IMR-90 (cell line): ENCODE results near the gene SLC35E2B. TPM values are rescaled to one million over a fixed set of nuclear protein-coding genes. Genes with fewer than 3 reads are reported as not detected.
A peak's percentile ranks its signal among the peaks of the same experiment; 100 is the strongest.

ENCODE experiments used
- ATAC-seq: fragments of 200-7000 bp; cut with Tn5 transposase; 2 replicates; pipeline ENCODE4 v1.9.1; 2020; ENCODE audit warnings: low read depth, mild to moderate bottlenecking, moderate library complexity
- BruUV-seq: library from RNA; stranded (reverse); fragments of 400-500 nt; replicated peaks from 2 replicates; lab custom pipeline; 2021; lab: Mats Ljungman, UMichigan
- CTCF ChIA-PET: fragments of 300-600 bp; formaldehyde crosslinking; extraction: SDS; loops from one replicate; lab custom pipeline; 2021; ENCODE audit warnings: antibody characterized with exemption; lab: Yijun Ruan, JAX
- POLR2A ChIA-PET: fragments of 300-600 bp; sonication (Branson Sonifier 250); formaldehyde crosslinking; loops from one replicate; lab custom pipeline; 2022; ENCODE audit warnings: antibody characterized with exemption; ENCODE audit not compliant: unreplicated experiment; lab: Charles Lee
- DNase-seq: peaks from one replicate; pipeline ENCODE4 v3.0.0; 2013
- H2AFZ ChIP-seq: replicated peaks from 2 replicates; pipeline ENCODE3; 2013; ENCODE audit warnings: low read length, mild to moderate bottlenecking; ENCODE audit not compliant: poor library complexity
- H2AK5ac ChIP-seq: 2 replicates; pipeline ENCODE4 v1.6.1; 2013; ENCODE audit warnings: low read depth, low read length, inconsistent platforms
- H2AK9ac ChIP-seq: replicated peaks from 2 replicates; pipeline ENCODE3; 2013; ENCODE audit warnings: mild to moderate bottlenecking, low read depth, low read length, moderate library complexity; ENCODE audit not compliant: poor library complexity
- H2BK120ac ChIP-seq: 2 replicates; pipeline ENCODE4 v1.6.1; 2013; ENCODE audit warnings: low read depth, low read length, inconsistent platforms
- H2BK15ac ChIP-seq: 3 replicates; pipeline ENCODE4 v1.6.1; 2013; ENCODE audit warnings: low read depth, low read length, inconsistent platforms
- H2BK20ac ChIP-seq: 2 replicates; pipeline ENCODE4 v1.6.1; 2013; ENCODE audit warnings: low read depth, mild to moderate bottlenecking, inconsistent platforms, low read length, moderate library complexity
- H2BK5ac ChIP-seq: 2 replicates; pipeline ENCODE4 v1.6.1; 2013; ENCODE audit warnings: mild to moderate bottlenecking, low read depth, low read length, inconsistent platforms; ENCODE audit not compliant: poor library complexity, severe bottlenecking
- H3K14ac ChIP-seq: replicated peaks from 2 replicates; pipeline ENCODE4 v1.6.1; 2013; ENCODE audit warnings: low read depth, low read length, inconsistent platforms
- H3K18ac ChIP-seq: 2 replicates; pipeline ENCODE4 v1.6.1; 2013; ENCODE audit warnings: low read depth, low read length, control low read depth
- H3K23ac ChIP-seq: 2 replicates; pipeline ENCODE4 v1.6.1; 2013; ENCODE audit warnings: low read depth, low read length, inconsistent platforms
- H3K27ac ChIP-seq: 2 replicates; pipeline ENCODE4 v1.5.1; 2013; ENCODE audit warnings: mild to moderate bottlenecking, control low read depth, low read length; ENCODE audit not compliant: insufficient read depth
- H3K27me3 ChIP-seq: 2 replicates; pipeline ENCODE4 v1.6.1; 2013; ENCODE audit warnings: low read length; ENCODE audit not compliant: control insufficient read depth, insufficient read depth
- H3K36me3 ChIP-seq: 2 replicates; pipeline ENCODE4 v1.6.1; 2013; ENCODE audit warnings: low read length, mixed read lengths; ENCODE audit not compliant: control insufficient read depth, insufficient read depth
- H3K4ac ChIP-seq: 2 replicates; pipeline ENCODE4 v1.6.1; 2013; ENCODE audit warnings: low read depth, low read length, inconsistent platforms
- H3K4me1 ChIP-seq: 2 replicates; pipeline ENCODE4 v1.6.1; 2013; ENCODE audit warnings: low read length, mixed read lengths; ENCODE audit not compliant: control insufficient read depth, insufficient read depth
- H3K4me2 ChIP-seq: 2 replicates; pipeline ENCODE4 v1.6.1; 2013; ENCODE audit warnings: low read depth, mild to moderate bottlenecking, control low read depth, low read length, moderate library complexity
- H3K4me3 ChIP-seq: 2 replicates; pipeline ENCODE4 v1.5.1; 2013; ENCODE audit warnings: low read depth, mild to moderate bottlenecking, control low read depth, low read length, moderate library complexity; ENCODE audit not compliant: insufficient read depth
- H3K56ac ChIP-seq: 2 replicates; pipeline ENCODE4 v1.6.1; 2013; ENCODE audit warnings: low read length, inconsistent platforms; ENCODE audit not compliant: insufficient read depth; ENCODE audit errors: extremely low read depth
- H3K79me1 ChIP-seq, 2 experiments: 2 replicates each; pipeline ENCODE4 v1.6.1; 2013; ENCODE audit warnings: low read length in 2 of 2, inconsistent platforms in 1 of 2, low read depth in 1 of 2
- H3K9ac ChIP-seq: 2 replicates; pipeline ENCODE4 v1.6.1; 2013; ENCODE audit warnings: low read depth, low read length, control low read depth
- H3K9me1 ChIP-seq: 2 replicates; pipeline ENCODE4 v1.6.1; 2013; ENCODE audit warnings: low read length, inconsistent platforms; ENCODE audit not compliant: insufficient read depth
- H3K9me3 ChIP-seq: 2 replicates; pipeline ENCODE4 v1.6.1; 2013; ENCODE audit warnings: low read length; ENCODE audit not compliant: control insufficient read depth, insufficient read depth
- H4K20me1 ChIP-seq: 2 replicates; pipeline ENCODE4 v1.6.1; 2013; ENCODE audit warnings: low read length, inconsistent platforms; ENCODE audit not compliant: insufficient read depth
- H4K5ac ChIP-seq: 2 replicates; pipeline ENCODE4 v1.6.1; 2013; ENCODE audit warnings: mild to moderate bottlenecking, low read depth, low read length, control low read depth
- H4K8ac ChIP-seq, 2 experiments: 2 replicates each; pipeline ENCODE4 v1.6.1; 2013; ENCODE audit warnings: low read depth in 2 of 2, low read length in 2 of 2, control low read depth in 1 of 2, inconsistent platforms in 1 of 2
- H4K91ac ChIP-seq: 2 replicates; pipeline ENCODE4 v1.6.1; 2013; ENCODE audit warnings: low read depth, low read length, inconsistent platforms; ENCODE audit not compliant: insufficient read depth
- BHLHE40 ChIP-seq: fragments of 150-350 bp; IDR thresholded peaks from 2 replicates; pipeline ENCODE4 v1.6.1; 2016; ENCODE audit warnings: mild to moderate bottlenecking, low read depth, low read length
- CHD1 ChIP-seq: IDR thresholded peaks from 2 replicates; pipeline ENCODE4 v1.6.1; 2012; ENCODE audit warnings: low read depth, low read length, improper control_type of control experiment
- MAZ ChIP-seq: IDR thresholded peaks from 2 replicates; pipeline ENCODE4 v1.6.1; 2012; ENCODE audit warnings: low read depth, mild to moderate bottlenecking, low read length, improper control_type of control experiment, moderate library complexity, borderline replicate concordance
- POLR2A ChIP-seq: IDR thresholded peaks from 2 replicates; pipeline ENCODE4 v1.6.1; 2012; ENCODE audit warnings: mild to moderate bottlenecking, low read depth, low read length
- RCOR1 ChIP-seq: IDR thresholded peaks from 2 replicates; pipeline ENCODE4 v1.6.1; 2012; ENCODE audit warnings: mild to moderate bottlenecking, low read length, improper control_type of control experiment; ENCODE audit not compliant: insufficient replicate concordance
- RFX5 ChIP-seq: IDR thresholded peaks from 2 replicates; pipeline ENCODE4 v1.8.0; 2012; ENCODE audit warnings: low read depth, mild to moderate bottlenecking, low read length, moderate library complexity
- WGBS, 2 experiments: methylation state at CpG; one replicate each; pipeline versions ENCODE4 v1.1.5 to v1.1.7; 2013; ENCODE audit warnings: missing lambda C conversion rate in 2 of 2; ENCODE audit not compliant: insufficient read length in 1 of 2; ENCODE audit errors: extremely low coverage in 2 of 2; 5-methylcytosine and 5-hydroxymethylcytosine counted together
- dilution Hi-C: fragments of 300-500 bp; cut with HindIII; formaldehyde crosslinking; loops from one replicate; pipeline ENCODE4 v1.14.3; 2018; ENCODE audit warnings: low sequenced_read_pairs; ENCODE audit not compliant: unreplicated experiment
- in situ Hi-C: fragments of 300-500 bp; cut with MboI; formaldehyde crosslinking; loops from 3 replicates; pipeline ENCODE4 v1.14.3; 2019; ENCODE audit warnings: low sequenced_read_pairs, inconsistent platforms, mixed read lengths
- intact Hi-C: fragments of 100-400 bp; cut with micrococcal nuclease; formaldehyde crosslinking; loops from 2 replicates; pipeline ENCODE4 v1.10.0; 2022
- polyA plus RNA-seq, 3 experiments: library from polyadenylated mRNA; depleted of rRNA; stranded (reverse); fragments of >200 nt; gene quantifications; 2 replicates each; pipeline ENCODE4 v1.2.3, GENCODE V29; 2012; ENCODE audit warnings: low replicate concordance in 1 of 3
- total RNA-seq: library from RNA; depleted of rRNA; stranded (reverse); fragments of >200 nt; gene quantifications from 2 replicates; pipeline ENCODE4 v1.2.3, GENCODE V29; 2012
- TF ChIP-seq, protein P1 (sequence below): conservative IDR thresholded peaks from 2 replicates; pipeline ENCODE4 v1.5.1; 2012; ENCODE audit warnings: mild to moderate bottlenecking, low read depth, low read length, improper control_type of control experiment
- TF ChIP-seq, protein P2 (sequence below): fragments of 150-350 bp; IDR thresholded peaks from 2 replicates; pipeline ENCODE4 v1.6.1; 2017; ENCODE audit warnings: mild to moderate bottlenecking, antibody characterized with exemption, low read length, low read depth
- TF ChIP-seq, protein P3 (sequence below): fragments of 150-350 bp; IDR thresholded peaks from 2 replicates; pipeline ENCODE4 v1.6.1; 2016; ENCODE audit warnings: low read depth, mild to moderate bottlenecking, low read length, moderate library complexity, borderline replicate concordance

Gene SLC35E2B
- total and polyA plus RNA-seq, 2 of the 4 experiments (the other 2 are of a cell fraction) = 14.9 to 30.2 TPM

DNA sequence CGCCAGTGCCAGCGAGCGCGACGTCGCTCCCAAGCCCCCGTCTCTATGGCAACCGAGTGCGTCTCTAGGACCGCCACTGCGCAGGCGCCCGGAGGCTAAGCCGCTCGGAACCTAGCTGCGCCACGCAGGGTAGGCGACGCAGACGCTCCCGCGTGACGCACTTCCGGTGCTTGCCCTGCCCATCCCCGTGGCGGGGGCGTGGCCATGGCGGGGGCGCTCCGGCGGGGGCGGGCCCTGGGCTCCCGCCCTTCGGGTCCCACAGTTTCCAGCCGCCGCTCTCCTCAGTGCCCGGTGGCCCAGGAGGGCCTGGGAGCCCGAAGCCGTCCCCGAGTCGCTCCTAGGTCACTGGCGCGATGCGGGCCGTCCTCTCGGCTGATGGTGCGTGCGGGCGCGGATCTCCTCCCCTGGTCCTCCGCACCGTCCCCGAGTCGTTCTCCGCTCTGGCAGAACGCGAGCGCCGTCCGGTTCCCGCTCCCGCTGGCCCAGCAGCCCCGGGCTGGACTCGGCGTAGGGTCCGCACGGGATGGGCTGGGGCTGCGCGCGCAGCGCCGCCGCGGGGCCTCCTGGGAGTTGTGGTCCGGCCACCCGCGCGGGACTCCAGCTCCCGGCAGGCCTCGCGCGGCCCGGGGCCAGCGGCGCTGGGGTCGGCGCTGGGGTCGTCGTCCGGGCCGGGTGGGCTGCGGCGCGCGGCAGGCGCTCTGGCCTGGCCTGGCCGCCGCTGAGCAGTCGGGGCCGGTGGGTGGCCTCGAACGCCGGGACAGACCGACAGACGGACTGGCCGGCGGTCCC is 77.1 kb downstream of the SLC35E2B start, which contains the start of gene MIB2:
Gene MIB2 (plus strand): TSS at position 245 of the 789 bp plus-strand sequence. CDS start 7,953 bp downstream, outside the sequence.
- H3K4me3 ChIP-seq = peak within 1 kb of the TSS; percentile 94
- H2AK9ac ChIP-seq = peak within 1 kb of the TSS; percentile 100
- H3K36me3 ChIP-seq = peaks cover 10% of the 10 kb centered on the region; the same call in 1 of the 2 replicates
- H3K9ac ChIP-seq = peak within 1 kb of the TSS; percentile 100
- peak within 1 kb of the TSS; percentile 98 for H3K4ac ChIP-seq
- H3K9me3 ChIP-seq = no peaks in the 10 kb centered on the region
- CTCF ChIA-PET = no interaction called here
- peak within 1 kb of the TSS; percentile 96 for H2AK5ac ChIP-seq
- peak within 1 kb of the TSS; percentile 99 for H2BK5ac ChIP-seq
- no TSS peak for BruUV-seq
- H3K27ac ChIP-seq = peak within 1 kb of the TSS; percentile 100
- H2AFZ ChIP-seq = peak within 1 kb of the TSS; percentile 95
- peak; percentile 90 for ATAC-seq
- H3K4me1 ChIP-seq = peaks cover 7% of the 10 kb centered on the region
- H3K56ac ChIP-seq = peak within 1 kb of the TSS; percentile 86
- peak within 1 kb of the TSS; percentile 98 for H4K5ac ChIP-seq
- peaks cover 16 to 54% of the 10 kb centered on the region in 2 experiments; a peak in 3 of 4 replicates for H3K79me1 ChIP-seq
- peak; percentile 95 for DNase-seq
- peak within 1 kb of the TSS; percentile 85 for H3K4me2 ChIP-seq
- peaks cover 11% of the 10 kb centered on the region; the same call in 1 of the 2 replicates for H3K9me1 ChIP-seq
- intact Hi-C loops (loop anchor here (2.0 kb wide), 1 partner anchor 43 kb away; the partner anchor contains the start of gene CDK11B), dilution Hi-C loops (no loop called here), in situ Hi-C loops (no loop called here)
- H2BK15ac ChIP-seq = 0 out of 3 replicates have a peak within 1 kb of the TSS, but pooled peaks have one; percentile 28
- peak within 1 kb of the TSS; percentile 79 to 99 for H4K8ac ChIP-seq
- TF ChIP-seq MAZ (peak; percentile 81; the same call in 1 of the 2 replicates), POLR2A (peak; percentile 97), RFX5 (peak; percentile 87), CHD1 (peak; percentile 93; the same call in 1 of the 2 replicates), BHLHE40 (peak; percentile 22), RCOR1 (no peak)
- TF ChIP-seq, protein P1, sequence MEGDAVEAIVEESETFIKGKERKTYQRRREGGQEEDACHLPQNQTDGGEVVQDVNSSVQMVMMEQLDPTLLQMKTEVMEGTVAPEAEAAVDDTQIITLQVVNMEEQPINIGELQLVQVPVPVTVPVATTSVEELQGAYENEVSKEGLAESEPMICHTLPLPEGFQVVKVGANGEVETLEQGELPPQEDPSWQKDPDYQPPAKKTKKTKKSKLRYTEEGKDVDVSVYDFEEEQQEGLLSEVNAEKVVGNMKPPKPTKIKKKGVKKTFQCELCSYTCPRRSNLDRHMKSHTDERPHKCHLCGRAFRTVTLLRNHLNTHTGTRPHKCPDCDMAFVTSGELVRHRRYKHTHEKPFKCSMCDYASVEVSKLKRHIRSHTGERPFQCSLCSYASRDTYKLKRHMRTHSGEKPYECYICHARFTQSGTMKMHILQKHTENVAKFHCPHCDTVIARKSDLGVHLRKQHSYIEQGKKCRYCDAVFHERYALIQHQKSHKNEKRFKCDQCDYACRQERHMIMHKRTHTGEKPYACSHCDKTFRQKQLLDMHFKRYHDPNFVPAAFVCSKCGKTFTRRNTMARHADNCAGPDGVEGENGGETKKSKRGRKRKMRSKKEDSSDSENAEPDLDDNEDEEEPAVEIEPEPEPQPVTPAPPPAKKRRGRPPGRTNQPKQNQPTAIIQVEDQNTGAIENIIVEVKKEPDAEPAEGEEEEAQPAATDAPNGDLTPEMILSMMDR = no peak
- TF ChIP-seq, protein P2, sequence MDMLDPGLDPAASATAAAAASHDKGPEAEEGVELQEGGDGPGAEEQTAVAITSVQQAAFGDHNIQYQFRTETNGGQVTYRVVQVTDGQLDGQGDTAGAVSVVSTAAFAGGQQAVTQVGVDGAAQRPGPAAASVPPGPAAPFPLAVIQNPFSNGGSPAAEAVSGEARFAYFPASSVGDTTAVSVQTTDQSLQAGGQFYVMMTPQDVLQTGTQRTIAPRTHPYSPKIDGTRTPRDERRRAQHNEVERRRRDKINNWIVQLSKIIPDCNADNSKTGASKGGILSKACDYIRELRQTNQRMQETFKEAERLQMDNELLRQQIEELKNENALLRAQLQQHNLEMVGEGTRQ = peak; percentile 57; the same call in 1 of the 2 replicates
- TF ChIP-seq, protein P3, sequence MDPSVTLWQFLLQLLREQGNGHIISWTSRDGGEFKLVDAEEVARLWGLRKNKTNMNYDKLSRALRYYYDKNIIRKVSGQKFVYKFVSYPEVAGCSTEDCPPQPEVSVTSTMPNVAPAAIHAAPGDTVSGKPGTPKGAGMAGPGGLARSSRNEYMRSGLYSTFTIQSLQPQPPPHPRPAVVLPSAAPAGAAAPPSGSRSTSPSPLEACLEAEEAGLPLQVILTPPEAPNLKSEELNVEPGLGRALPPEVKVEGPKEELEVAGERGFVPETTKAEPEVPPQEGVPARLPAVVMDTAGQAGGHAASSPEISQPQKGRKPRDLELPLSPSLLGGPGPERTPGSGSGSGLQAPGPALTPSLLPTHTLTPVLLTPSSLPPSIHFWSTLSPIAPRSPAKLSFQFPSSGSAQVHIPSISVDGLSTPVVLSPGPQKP = 0 out of 2 replicates have a peak, but pooled peaks have one; percentile 64
- H4K91ac ChIP-seq = peak within 1 kb of the TSS; percentile 98
- H4K20me1 ChIP-seq = peaks cover 41% of the 10 kb centered on the region
- H3K14ac ChIP-seq = peak within 1 kb of the TSS; percentile 97
- no peak within 1 kb of the TSS for H2BK20ac ChIP-seq
- peak within 1 kb of the TSS; percentile 92 for H3K18ac ChIP-seq
- H3K27me3 ChIP-seq = no peaks in the 10 kb centered on the region
- peak within 1 kb of the TSS; percentile 58; the same call in 1 of the 2 replicates for H2BK120ac ChIP-seq
- H3K23ac ChIP-seq = peak within 1 kb of the TSS; percentile 95
- POLR2A ChIA-PET = interaction anchor here (0.6 kb wide), 1 partner anchor 26 kb away, joined by 3 read pairs; no protein-coding TSS in a partner anchor
- WGBS, 2 experiments = 1% methylated on average over 83 of the region's 107 CpGs; no CpG with 5 or more reads in 1 of the 2 experiments
